ENCODE data around the gene FAM53B. TPM values are rescaled to one million over a fixed set of nuclear protein-coding genes. Genes with fewer than 3 reads are reported as not detected.

Gene FAM53B
- total RNA-seq, 4 donors from 2014 or later, result 25.2 to 43.3 (median 34.7) TPM

DNA sequence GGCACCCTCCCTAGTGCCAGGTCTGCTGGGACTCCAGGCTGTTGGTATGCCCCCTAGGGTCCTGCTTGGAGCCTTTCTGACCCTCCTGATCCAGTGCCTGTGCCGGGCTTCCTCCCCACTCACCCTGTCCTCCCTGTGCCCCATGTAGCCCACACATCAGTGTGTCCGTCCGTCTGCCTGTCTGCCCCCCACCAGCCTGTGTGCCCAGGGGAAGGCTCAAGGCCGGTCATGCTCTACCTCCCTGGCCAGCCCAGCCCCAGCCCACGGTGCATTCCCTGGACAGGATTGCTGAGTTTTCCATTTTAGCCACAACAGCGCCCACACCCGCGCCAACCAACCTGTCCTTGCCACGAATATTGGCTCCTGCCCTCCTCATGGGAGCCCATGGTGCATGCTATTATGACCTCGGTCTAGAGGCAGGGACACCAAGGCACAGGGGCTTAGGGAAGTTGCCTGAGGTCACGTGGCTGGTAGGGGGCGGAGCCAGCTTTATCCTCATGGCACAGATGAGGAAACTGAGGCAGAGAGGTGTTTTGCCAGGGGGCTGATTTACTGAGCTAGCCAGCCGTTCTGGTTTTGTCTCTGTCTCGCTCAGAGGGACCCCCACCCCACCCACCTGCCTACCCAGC lies 136.0 kb downstream of the FAM53B start:
- H3K4me3 ChIP-seq, result no peak overlapping the region
- no peaks in the 10 kb centered on the region for H3K27me3 ChIP-seq
- intact Hi-C loops (cut with DNase I), result no loop called here
- no peak for DNase-seq (ENCODE audit: extremely low spot score)
- H3K36me3 ChIP-seq, result no peaks in the 10 kb centered on the region
- TF ChIP-seq POLR2A (IDR thresholded peaks at IDR 0.05; ENCODE audit: low read depth), result no peak
- TF ChIP-seq EP300 (IDR thresholded peaks at IDR 0.05), result no peak
- TF ChIP-seq CTCF (IDR thresholded peaks at IDR 0.05), result no peak
- no peak for TF ChIP-seq POLR2AphosphoS5 (IDR thresholded peaks at IDR 0.05)
- peaks cover 12 to 28% (median 21%) of the 10 kb centered on the region in 4 donors for H3K4me1 ChIP-seq
- H3K27ac ChIP-seq (replicated peaks in 1 of 4), result no peak overlapping the region
- WGBS, result 84% methylated on average over 13 of the region's 14 CpGs
- H3K9me3 ChIP-seq, result no peaks in the 10 kb centered on the region

DNA sequence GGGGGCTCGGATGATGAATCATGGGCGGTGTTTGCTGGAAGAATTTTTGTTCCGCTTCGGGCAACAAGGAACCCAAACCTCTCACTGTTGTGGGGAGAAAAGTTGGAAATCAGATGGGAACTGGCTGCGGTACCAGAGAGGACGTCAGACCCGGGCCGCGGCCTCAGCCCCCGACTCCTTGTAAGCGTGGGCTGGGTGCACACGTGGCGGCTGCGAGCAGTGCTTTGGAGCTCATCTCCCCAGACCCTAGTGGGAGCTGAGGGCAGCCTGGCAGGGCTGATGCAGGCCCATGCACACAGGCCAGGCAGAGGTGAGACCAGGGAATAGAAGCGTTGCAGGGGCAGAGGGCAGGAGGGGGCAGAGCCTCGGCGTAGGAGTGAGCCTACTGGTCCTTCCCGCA lies 136.5 kb downstream of the FAM53B start:
- intact Hi-C loops (cut with DNase I), result no loop called here
- Histone ChIP-seq H3K36me3 (no peaks in the 10 kb centered on the region), H3K27me3 (no peaks in the 10 kb centered on the region), H3K4me3 (no peak overlapping the region), H3K9me3 (no peaks in the 10 kb centered on the region), H3K27ac (replicated peaks in 1 of 4) (no peak overlapping the region), H3K4me1 (peaks cover 9 to 23% (median 16%) of the 10 kb centered on the region in 4 donors)
- no peak for DNase-seq (ENCODE audit: extremely low spot score)
- WGBS, result 98% methylated on average over 15 of the region's 18 CpGs
- TF ChIP-seq CTCF (IDR thresholded peaks at IDR 0.05), result no peak
- TF ChIP-seq POLR2A (IDR thresholded peaks at IDR 0.05; ENCODE audit: low read depth), result no peak
- TF ChIP-seq POLR2AphosphoS5 (IDR thresholded peaks at IDR 0.05), result no peak
- no peak for TF ChIP-seq EP300 (IDR thresholded peaks at IDR 0.05)

GRCh38 chr10:124606822-124607221 lies 137.4 kb downstream of the FAM53B start:
- intact Hi-C loops (cut with DNase I), result no loop called here
- Histone ChIP-seq H3K9me3 (no peaks in the 10 kb centered on the region), H3K27me3 (no peaks in the 10 kb centered on the region), H3K4me1 (peaks cover 4 to 14% (median 8%) of the 10 kb centered on the region in 4 donors), H3K36me3 (no peaks in the 10 kb centered on the region), H3K27ac (replicated peaks in 1 of 4) (no peak overlapping the region), H3K4me3 (no peak overlapping the region)
- DNase-seq (ENCODE audit: extremely low spot score), result no peak
- WGBS, result 48% methylated on average over 10 of the region's 10 CpGs
- TF ChIP-seq POLR2A (IDR thresholded peaks at IDR 0.05; ENCODE audit: low read depth) (no peak), CTCF (IDR thresholded peaks at IDR 0.05) (no peak), POLR2AphosphoS5 (IDR thresholded peaks at IDR 0.05) (no peak), EP300 (IDR thresholded peaks at IDR 0.05) (no peak)

- DNase-seq (ENCODE audit: extremely low spot score), result no peak
- Histone ChIP-seq H3K27me3 (no peaks in the 10 kb centered on the region), H3K4me3 (no peak overlapping the region), H3K36me3 (no peaks in the 10 kb centered on the region), H3K4me1 (peaks cover 2 to 7% (median 6%) of the 10 kb centered on the region in 4 donors), H3K9me3 (no peaks in the 10 kb centered on the region), H3K27ac (replicated peaks in 1 of 4) (no peak overlapping the region)
- TF ChIP-seq EP300 (IDR thresholded peaks at IDR 0.05), result no peak
- TF ChIP-seq CTCF (IDR thresholded peaks at IDR 0.05), result no peak
- 89% methylated on average over 17 of the region's 31 CpGs for WGBS
- intact Hi-C loops (cut with DNase I), result no loop called here
Observed at GRCh38 chr10:124605856-124606812, 138.0 kb downstream of the FAM53B start.

All from esophagus muscularis mucosa (tissue), 4 donors.